Vagina (tissue), 2 donors: ENCODE results near the gene DENND2D.

Experiments used
- POLR2A ChIP-seq, 2 donors: fragments of 450-650 bp; IDR thresholded peaks; one replicate each; pipeline ENCODE4 v1.6.1; 2017; ENCODE audit warnings: antibody characterized with exemption in 2 of 2, mild to moderate bottlenecking in 2 of 2, moderate library complexity in 2 of 2
- TF ChIP-seq, protein P1 (sequence below), 3 experiments: fragments of 450-650 bp in 2 of 3; fragments of 200-600 bp in 1 of 3; sonication (generic) in 1 of 3; IDR thresholded peaks; one replicate each; pipeline ENCODE4 v1.5.1; 2017 to 2019; ENCODE audit warnings: antibody characterized with exemption in 3 of 3, mild to moderate bottlenecking in 2 of 3, moderate library complexity in 2 of 3

DNA sequence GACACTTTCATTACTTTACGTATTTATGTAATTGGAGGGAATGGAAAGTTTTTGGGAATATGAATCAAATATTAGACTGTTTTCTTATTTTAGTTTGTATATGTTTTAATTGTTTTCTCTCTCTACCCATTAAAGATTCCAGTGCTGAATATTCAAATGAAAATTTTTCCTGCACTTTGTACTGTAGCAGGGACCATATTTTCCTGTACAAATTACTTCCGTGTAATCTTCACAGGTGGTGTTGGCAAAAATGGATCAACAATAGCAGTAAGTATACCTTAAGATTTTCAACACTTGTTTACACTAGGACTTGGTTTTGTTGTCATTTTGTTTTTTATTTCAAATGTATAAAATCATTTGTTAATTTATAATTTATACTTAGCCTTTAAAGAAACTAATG is 18.4 kb downstream of the DENND2D start:
- TF ChIP-seq, protein P1, sequence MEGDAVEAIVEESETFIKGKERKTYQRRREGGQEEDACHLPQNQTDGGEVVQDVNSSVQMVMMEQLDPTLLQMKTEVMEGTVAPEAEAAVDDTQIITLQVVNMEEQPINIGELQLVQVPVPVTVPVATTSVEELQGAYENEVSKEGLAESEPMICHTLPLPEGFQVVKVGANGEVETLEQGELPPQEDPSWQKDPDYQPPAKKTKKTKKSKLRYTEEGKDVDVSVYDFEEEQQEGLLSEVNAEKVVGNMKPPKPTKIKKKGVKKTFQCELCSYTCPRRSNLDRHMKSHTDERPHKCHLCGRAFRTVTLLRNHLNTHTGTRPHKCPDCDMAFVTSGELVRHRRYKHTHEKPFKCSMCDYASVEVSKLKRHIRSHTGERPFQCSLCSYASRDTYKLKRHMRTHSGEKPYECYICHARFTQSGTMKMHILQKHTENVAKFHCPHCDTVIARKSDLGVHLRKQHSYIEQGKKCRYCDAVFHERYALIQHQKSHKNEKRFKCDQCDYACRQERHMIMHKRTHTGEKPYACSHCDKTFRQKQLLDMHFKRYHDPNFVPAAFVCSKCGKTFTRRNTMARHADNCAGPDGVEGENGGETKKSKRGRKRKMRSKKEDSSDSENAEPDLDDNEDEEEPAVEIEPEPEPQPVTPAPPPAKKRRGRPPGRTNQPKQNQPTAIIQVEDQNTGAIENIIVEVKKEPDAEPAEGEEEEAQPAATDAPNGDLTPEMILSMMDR (IDR thresholded peaks at IDR 0.05): no peak
- TF ChIP-seq POLR2A (IDR thresholded peaks at IDR 0.05): no peak
